Epithelial cell of esophagus (primary cell): Measurements from ENCODE around the gene BTF3L4.
A peak's percentile ranks its signal among the peaks of the same experiment; 100 is the strongest.
"Not testable (repeated sequence)": the region's sequence is repeated elsewhere in the genome, so short reads cannot be mapped to it uniquely, and the experiment has no call there.

Source experiments
- DNase-seq: peaks from one replicate; pipeline ENCODE4 v3.0.0; 2010; ENCODE audit warnings: low read depth
- H3K4me3 ChIP-seq: 2 replicates; pipeline ENCODE4 v1.5.1; 2011; ENCODE audit warnings: mild to moderate bottlenecking, low read length, control low read depth
- TF ChIP-seq, protein P1 (sequence below): IDR thresholded peaks from 2 replicates; pipeline ENCODE4 v1.5.1; 2011; ENCODE audit warnings: low read depth, mild to moderate bottlenecking, low read length, control low read depth, inconsistent platforms; ENCODE audit not compliant: insufficient read depth; ENCODE audit errors: missing control alignments

The BTF3L4 gene

DNA sequence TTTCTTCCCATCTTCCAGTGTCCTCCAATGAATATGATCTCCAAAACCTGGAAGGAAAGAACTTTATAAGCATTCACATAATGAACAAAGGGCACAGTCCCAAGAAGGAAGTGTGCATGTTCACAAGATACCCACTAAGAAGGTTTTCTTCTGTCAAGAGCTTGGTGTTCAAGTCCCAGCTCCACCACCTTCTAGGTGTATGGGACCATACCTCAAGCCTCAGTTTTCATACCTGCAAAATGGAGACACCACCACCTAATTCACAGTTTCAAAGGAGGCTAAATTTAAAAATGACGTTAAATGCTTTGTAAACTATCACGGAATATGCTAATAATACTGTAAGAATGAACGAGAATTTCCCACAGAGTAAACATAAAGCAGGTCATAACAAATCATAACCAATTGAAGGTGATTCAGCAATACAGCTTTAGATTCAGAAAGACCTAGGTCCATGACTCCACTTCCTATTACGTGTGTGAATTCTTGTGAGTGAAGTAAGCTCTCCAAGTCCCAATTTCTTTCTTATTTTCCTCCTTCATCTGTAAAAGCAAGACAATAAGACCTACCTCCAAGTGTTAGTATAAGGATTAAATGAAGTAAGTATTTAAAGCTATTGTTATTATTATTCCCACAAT, 14.4 kb upstream of the BTF3L4 start:
- no peak overlapping the region for H3K4me3 ChIP-seq
- TF ChIP-seq, protein P1, sequence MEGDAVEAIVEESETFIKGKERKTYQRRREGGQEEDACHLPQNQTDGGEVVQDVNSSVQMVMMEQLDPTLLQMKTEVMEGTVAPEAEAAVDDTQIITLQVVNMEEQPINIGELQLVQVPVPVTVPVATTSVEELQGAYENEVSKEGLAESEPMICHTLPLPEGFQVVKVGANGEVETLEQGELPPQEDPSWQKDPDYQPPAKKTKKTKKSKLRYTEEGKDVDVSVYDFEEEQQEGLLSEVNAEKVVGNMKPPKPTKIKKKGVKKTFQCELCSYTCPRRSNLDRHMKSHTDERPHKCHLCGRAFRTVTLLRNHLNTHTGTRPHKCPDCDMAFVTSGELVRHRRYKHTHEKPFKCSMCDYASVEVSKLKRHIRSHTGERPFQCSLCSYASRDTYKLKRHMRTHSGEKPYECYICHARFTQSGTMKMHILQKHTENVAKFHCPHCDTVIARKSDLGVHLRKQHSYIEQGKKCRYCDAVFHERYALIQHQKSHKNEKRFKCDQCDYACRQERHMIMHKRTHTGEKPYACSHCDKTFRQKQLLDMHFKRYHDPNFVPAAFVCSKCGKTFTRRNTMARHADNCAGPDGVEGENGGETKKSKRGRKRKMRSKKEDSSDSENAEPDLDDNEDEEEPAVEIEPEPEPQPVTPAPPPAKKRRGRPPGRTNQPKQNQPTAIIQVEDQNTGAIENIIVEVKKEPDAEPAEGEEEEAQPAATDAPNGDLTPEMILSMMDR, result no peak
- peak; percentile 93 for DNase-seq

DNA sequence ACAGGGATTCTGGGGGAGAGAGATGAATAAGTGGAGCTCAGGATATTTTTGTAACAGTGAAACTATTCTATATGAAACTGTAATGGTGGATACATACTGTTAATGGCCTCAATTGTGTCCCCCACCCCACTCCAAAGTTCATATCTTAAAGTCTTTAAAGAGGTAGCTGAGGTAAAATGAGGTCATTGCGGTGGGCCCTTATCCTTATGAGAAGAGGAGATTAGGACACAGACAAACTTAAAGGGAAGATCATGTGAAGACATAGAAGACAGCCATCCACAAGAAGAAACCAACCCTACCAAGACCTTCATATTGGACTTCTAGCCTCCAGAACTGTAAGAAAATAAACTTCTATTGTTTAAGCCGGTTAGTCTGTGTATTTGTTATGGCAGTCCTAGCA, 10.9 kb upstream of the BTF3L4 start:
- H3K4me3 ChIP-seq, result no peak overlapping the region
- TF ChIP-seq, protein P1, result no peak
- no peak for DNase-seq

DNA sequence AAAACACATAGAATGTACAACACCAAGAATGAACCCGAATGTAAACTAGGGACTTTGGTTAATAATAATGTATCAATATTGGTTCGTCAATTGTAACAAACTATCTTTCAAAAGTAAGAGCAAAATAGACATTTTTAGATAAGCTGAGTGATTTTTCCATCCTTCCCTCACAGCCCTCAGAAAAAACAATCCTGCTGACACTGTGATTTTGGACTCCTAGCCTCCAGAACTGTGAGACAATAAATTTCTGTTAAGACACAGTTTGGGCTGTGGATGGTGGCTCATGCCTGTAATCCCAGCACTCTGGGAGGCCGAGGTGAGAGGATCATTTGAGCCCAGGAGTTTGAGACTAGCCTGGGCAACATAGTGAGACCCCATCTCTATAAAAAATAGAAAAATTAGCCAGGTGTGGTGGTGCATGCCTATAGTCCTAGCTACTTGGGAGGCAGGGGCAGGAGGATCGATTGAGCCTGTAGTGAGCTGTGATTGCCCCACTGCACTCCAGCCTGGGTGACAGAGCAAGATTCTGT, 10.4 kb upstream of the BTF3L4 start:
- H3K4me3 ChIP-seq, result not testable (repeated sequence)

DNA sequence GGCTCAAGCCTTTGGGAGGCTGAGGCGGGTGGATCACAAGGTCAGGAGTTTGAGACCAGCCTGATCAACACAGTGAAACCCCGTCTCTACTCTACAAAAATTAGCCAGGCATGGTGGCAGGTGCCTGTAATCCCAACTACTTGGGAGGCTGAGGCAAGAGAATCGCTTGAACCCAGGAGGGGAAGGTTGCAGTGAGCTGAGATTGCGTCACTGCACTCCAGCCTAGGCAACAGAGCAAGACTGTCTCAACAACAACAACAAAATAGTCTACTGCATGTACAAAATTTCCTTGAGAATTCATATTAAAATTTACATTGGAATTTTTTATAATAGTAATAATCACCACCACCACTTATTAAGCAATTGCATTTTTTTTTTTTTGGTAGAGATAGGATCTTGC, 6.8 kb upstream of the BTF3L4 start:
- DNase-seq, H3K4me3 ChIP-seq: not testable (repeated sequence)

More for the DNA sequence above, 10.4 kb upstream of the BTF3L4 start:
- DNase-seq, result not testable (repeated sequence)

DNA sequence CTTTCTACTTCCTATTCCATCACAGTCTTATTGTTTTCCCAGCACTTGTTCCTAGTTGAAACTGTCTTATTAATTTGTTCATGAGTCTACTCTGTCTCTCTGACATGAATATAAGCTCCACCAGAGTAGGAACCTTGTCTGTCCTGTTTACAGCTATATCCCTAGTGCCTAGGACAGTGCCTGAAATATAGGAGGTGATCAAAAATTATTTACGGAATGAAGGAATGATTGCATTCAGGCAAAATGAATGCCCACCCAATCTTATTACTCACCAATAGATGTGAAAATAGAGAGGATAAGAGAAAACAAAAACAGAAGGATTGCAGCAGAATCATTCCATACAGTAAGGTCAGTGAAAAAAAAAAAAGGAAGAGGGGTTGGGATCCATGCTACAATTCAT, 2.2 kb upstream of the BTF3L4 start:
- H3K4me3 ChIP-seq, result peak overlapping the region; percentile 87
- no peak for DNase-seq
- TF ChIP-seq, protein P1, result no peak

DNA sequence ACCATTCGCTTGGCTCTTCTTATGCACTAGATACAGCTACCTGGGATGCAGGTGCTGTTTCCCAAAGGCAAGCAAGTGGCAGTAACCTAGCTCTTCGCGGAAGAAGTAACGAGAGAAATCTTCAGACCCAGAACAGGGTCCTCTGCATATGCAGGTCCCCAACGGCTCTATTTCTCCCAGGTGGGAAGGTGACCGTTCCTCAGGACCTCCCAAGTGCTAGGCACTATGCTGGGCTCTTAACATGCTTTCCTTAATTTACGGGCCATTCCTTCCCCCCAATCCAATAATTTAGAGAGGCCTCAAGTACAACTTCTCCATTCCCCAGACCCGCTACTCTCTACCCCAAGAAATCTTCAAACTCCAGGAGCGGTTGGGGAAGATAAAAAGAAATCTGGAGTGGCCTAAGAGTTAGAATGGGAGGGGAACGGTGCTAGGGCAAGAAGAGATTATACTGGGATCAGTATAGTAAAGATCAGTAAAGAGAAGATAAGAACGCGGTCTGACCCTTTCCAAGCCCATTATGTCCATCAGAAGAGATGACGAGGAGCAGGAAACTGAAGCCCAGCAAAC, 1.5 kb upstream of the BTF3L4 start:
- no peak for DNase-seq
- TF ChIP-seq, protein P1, result no peak
- peak overlapping the region; percentile 87 for H3K4me3 ChIP-seq

DNA sequence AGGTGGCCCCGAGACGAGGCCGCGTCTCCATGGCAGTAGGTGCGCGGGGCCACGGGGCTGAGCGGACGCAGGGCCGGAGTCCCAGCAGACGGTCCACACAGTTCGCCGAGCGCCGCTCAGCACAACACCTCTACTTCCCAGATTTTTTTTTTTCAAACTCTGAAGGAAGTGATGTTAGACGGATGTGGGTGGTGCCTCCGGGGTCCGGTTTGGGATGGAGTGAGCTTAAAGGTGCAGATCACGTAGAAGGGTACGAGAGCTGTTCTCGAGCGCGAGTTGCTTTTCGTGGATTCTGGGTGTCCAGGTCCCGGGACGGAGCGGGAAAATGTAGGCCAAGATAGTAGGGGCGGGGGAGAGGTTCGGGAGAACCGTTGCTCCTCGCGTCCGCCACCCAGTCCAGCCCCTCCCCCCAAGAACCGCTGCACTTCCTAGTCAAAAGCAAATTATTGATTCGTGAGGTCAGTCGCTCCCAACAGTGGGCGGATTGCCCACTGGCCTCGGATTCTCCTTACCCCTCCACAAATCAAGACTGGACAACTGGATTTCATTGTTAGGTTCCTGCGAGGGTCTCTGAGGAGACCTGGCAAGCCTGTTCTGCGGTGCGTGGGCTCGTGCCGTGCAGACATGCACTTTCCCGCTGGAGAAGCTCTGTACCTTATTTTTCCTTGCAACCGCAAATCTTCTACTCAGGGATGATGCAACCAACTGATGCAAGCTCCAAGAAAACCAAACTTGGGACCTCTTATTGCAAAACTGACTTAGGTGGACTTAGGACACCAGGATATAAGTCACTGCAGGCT, 829 bp upstream of the BTF3L4 start, which contains the start of gene TXNDC12:
TSS of gene TXNDC12 (minus strand) at position 126 of the 800 bp plus-strand sequence. CDS start at position 31, 95 bp downstream.
- DNase-seq, result peak; percentile 94
- H3K4me3 ChIP-seq, result peak within 1 kb of the TSS; percentile 87
- TF ChIP-seq, protein P1, result no peak
